NCI-H2107 (cell line): Measurements from ENCODE around the gene CD180.

Experiments used
- DNase-seq: peaks from one replicate; lab custom pipeline; 2025; lab: John Stamatoyannopoulos, UW

The CD180 gene

GRCh38 chr5:67211926-67212325 is 15.3 kb upstream of the CD180 start:
- no peak for DNase-seq

GRCh38 chr5:67209141-67209771 is 12.7 kb upstream of the CD180 start:
- peak; percentile 51 for DNase-seq

GRCh38 chr5:67208403-67208802 is 11.8 kb upstream of the CD180 start:
- DNase-seq = no peak

GRCh38 chr5:67206929-67207328 is 10.3 kb upstream of the CD180 start:
- DNase-seq = no peak

GRCh38 chr5:67206461-67206860 is 9.9 kb upstream of the CD180 start:
- no peak for DNase-seq

DNA sequence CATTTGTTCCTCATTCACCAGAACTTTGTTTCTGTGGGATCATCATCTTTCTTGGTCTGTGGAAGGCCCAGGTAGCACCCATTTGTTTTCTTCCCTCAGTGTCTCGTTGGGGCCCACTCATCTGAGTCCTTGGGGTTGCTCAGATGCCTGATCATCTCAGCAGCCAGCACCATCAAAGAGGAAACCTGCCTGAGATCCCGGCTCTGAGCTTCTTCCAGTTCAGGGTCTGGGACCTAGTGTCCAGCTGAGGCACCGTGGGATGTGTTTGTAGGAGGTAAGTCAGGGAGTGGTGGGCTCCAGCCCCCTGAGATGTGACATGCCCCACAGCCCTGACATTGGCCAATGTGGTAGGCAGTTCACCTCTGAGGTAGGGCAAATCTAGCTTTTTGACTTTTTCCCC is 9.4 kb upstream of the CD180 start:
- DNase-seq = no peak

DNA sequence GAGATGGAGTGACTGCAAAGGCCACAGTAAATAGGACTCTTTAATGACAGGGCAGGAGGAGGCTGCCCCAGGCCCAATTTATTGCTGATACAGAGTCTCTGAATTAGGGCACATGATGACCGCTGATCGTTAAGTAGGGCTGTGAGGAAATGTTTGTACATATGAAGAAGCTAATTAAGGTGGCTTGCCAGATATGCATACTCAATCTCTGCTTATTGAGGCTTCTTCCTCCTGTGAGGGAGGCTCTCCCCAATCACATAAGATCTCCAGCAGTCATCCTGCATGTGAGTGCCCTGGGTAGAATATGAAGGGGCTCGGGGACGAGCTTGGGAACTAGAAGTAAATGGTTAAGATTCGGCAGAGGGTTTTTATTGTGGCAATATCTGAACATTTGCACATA is 8.2 kb upstream of the CD180 start:
- no peak for DNase-seq

DNA sequence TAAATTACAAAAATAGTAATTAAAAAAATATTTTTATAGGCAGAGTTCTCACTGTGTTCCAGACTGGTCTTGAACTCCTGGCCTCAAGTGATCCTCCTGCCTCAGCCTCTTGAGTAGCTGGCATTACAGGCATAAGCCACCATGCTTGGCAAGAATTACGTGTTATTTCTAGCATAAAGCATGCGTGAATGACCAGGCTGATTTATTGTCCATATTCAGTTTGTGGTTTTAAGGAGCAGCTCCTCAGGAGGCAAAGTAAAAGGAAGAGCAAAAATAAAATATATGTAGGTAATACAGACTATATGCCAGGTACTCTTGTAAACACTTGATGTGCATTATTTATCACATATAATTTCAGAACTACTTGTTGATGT is 7.1 kb upstream of the CD180 start:
- no peak for DNase-seq

- no peak for DNase-seq
Observed at GRCh38 chr5:67202828-67203227, 6.2 kb upstream of the CD180 start.

DNA sequence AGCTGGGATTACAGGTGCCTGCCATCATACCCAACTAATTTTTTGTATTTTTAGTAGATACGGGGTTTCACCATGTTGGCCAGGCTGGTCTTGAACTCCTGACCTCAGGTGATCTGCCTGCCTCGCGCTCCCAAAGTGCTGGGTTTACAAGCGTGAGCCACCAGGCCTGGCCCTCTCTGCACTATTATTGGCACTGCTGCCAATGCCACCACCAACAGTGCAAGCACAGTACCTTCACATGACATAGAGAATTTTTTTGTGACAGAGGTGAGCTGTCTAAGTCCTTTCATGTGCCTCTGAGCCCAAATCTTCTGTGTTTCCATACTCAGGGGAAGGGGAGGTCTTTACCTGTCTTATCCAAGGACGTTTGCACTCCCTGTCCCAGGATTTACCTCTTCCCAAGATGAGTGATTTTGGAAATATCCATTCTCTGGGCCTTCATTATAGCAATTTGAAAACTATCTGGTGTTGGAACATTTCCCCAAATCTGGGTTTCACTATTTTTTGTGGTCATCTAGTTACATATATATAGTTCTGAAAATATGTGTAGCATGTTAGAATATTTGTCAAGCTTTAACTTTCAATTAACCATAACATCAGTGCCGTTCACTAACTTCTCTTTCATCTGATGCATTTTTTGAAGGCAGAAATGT is 5.4 kb upstream of the CD180 start:
- DNase-seq = no peak

GRCh38 chr5:67200809-67201562 is 4.4 kb upstream of the CD180 start:
- no peak for DNase-seq

- DNase-seq = no peak
Observed at GRCh38 chr5:67199859-67200258, 3.3 kb upstream of the CD180 start.

- no peak for DNase-seq
Observed at GRCh38 chr5:67198917-67199316, 2.3 kb upstream of the CD180 start.

DNA sequence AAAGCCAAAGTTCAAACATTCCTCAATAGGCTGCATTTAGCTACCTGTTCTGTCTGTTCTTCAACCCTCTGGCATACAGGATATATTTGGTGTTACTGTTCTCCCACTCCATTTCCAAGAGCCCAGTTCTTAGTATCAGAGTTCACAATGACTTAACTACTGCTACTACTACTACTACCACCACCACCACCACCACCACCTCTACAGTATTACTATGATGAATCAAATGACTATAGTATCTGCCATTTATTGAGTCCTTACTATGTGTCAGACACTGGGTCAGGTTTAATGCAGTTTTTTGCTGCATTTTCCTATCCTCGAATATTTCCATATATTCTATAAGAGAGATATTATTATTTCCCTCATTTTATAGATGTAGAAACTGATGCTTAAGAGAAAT is 937 bp upstream of the CD180 start:
- DNase-seq = no peak

DNA sequence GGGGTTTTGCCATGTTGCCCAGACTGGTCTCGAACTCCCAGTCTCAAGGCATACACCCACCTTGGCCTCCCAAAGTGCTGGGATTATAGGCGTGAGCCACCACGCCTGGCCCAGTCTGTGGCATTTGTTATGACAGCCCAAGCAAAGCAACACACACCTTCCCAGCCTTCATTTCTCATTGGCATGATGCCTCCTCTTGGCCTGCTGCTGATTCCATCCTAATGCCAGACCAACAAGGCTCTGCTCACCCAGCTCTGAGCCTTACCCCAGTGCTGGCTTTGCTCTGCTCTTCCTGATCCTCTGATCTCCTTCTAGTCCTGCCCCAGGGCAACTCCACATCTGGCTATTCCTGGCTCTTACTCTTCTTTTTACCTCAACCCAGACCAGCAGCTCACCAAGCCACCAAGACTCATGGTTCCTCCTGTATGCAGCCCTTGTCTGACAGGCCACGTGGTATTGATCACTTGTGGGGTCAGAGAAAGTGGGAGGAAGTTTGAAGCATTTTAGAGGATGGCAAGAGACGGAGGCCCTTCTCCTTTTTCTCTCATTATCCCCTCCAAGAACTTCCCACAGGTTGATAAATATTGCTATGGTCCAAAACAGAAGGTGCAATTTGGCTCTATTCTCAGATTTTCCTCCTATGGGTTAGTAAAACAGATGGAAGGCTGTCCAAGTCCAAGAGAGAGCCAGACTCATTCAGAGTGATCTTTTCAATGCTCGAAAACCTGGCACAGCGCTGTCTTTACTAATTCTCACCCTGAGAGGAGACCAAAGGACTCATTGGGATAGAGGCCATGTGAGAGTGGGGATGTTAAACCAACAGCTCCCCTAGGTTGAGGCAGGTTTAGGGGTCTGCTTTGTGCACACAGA is 958 bp downstream of the CD180 start:
- no peak for DNase-seq

GRCh38 chr5:67194166-67194565 is 2.4 kb downstream of the CD180 start:
- no peak for DNase-seq

DNA sequence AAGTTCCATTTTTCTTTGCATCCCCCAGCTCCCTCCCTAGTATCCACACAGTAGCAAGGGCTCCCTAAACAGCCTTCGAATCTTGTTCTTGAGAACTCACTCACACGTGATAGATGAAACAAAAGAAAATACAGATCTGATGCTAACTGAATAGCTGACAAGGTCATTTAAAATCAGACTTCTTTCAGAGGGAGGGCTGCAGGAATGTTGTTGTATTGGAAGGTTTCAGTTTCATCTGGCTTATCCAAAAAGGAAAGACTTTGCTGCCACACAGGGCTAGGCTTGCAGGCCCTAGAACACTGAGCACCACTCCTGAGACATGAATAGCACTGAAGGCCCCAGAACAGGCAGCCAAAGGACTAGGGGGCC is 3.2 kb downstream of the CD180 start:
- DNase-seq = no peak

GRCh38 chr5:67192719-67193438 is 3.7 kb downstream of the CD180 start:
- no peak for DNase-seq

GRCh38 chr5:67190861-67191260 is 5.7 kb downstream of the CD180 start:
- DNase-seq = no peak

GRCh38 chr5:67190410-67190809 is 6.2 kb downstream of the CD180 start:
- DNase-seq = no peak

DNA sequence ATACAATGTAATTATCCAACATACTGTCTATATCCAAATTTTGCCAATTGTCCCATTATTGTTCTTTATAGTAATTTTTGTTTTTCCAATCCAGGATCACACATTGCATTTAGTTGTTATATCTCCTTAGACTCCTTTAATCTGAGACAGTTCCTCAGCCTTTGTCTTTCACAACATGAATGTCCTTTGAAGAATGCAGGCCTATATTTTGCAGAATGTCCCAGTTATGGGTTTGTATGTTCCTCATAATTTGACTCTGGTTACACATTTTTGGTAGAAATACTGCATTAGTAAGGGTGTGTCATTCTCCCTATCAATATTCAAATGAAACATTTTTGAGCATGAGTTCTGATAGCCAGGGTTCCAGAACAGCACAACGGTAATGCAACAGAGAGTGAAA is 6.7 kb downstream of the CD180 start:
- no peak for DNase-seq

DNA sequence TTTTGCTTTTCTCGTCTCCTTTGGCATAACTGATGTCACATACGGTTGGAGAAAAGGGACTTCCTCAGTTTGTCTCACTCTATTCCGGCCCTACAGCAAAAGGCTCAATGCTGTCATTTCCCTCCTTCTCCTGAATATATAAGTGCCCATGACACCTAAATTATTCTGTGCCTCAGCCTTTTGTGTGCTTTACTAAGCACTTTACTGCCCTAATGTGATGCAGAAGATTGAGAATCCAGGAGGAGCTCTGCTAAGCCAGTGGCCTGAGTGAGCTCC is 7.6 kb downstream of the CD180 start:
- DNase-seq = no peak
